Esophagus mucosa (tissue), 1 donor: Measurements from ENCODE around the gene OXER1. TPM values are rescaled to one million over a fixed set of nuclear protein-coding genes. Genes with fewer than 3 reads are reported as not detected.
"Not testable (repeated sequence)": the region's sequence is repeated elsewhere in the genome, so short reads cannot be mapped to it uniquely, and the experiment has no call there.

ENCODE experiments used
- ATAC-seq: fragments of 200-7000 bp; cut with Tn5 transposase; one replicate; pipeline ENCODE4 v1.9.1; 2020
- total RNA-seq: library from RNA; stranded (reverse); gene quantifications from one replicate; pipeline ENCODE4 v1.2.4, GENCODE V29; 2023
- donor health status: DM: yes; HTN: yes; CAD: no.

Gene OXER1
- total RNA-seq, 1 donor from 2014 or later: 0.40 TPM

DNA sequence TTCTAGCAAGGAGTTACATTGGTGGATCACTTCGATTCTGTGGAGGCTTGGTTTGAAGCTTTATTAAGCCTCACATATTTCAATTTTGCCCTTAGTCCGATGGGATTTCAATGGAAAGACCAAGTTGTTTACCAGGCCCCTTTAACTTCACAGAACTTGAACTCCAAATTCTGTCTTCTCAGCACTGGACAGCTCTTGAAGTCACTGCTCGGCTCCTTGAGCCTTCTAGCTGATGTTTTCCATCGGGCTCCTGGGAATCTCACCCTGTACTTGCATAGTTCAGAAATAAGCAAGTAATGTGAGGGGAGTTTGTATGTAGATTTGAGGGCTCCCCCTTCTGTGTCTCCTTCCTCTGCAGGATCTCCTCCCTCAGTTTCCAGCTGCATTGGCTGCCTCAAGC is 15.1 kb downstream of the OXER1 start:
- ATAC-seq: no peak

GRCh38 chr2:42747422-42747821 is 16.5 kb downstream of the OXER1 start:
- no peak for ATAC-seq

- no peak for ATAC-seq
These were observed 19.3 kb downstream of the OXER1 start for GRCh38 chr2:42744545-42745082.

- ATAC-seq: no peak
These were observed 20.3 kb downstream of the OXER1 start for GRCh38 chr2:42743659-42743990.

DNA sequence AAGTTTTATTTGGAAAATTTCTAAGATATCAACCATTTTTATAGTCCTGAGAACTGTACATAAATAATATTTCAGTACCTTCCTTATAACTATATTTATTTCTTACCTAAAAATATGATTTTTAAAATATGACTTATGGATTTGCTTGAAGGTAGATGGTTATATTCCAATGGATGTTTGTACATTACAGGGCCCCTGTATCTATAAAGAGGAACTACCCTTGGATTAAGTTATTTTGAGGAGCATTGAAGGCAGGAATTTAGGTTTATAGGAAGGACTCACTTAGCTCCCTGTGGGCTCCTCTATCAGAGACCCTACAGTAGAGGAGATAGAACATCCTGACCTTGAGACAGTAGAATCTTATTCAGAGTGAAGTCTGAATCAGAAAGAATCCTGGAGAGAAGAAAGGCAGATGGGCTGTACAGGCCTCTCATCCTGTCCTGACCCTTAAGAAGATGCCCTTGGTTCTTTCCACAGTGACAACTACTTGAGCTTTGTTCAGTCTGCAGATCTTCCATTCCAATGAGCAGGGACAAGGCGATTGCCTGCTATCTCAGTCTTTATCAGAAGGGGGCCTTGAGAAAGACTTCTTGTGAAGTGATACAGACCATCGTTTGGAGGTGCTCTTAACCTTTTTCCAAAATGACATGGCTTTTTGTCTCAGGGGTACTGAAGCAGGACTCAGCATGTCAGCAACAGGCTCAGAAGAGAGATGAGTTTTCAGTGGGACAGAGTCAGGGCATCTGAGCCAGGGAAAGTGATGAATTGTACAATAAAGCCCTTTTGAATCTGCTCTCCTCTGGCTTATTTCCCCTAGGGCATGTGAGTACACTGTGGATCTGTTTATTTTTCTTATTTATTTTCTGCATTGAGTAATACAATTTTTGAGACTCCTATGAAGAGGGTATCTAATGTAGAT is 20.9 kb downstream of the OXER1 start:
- no peak for ATAC-seq

- no peak for ATAC-seq
These were observed 22.8 kb downstream of the OXER1 start for GRCh38 chr2:42741140-42741539.

- ATAC-seq: no peak
These were observed 27.2 kb downstream of the OXER1 start for GRCh38 chr2:42736598-42737322.

DNA sequence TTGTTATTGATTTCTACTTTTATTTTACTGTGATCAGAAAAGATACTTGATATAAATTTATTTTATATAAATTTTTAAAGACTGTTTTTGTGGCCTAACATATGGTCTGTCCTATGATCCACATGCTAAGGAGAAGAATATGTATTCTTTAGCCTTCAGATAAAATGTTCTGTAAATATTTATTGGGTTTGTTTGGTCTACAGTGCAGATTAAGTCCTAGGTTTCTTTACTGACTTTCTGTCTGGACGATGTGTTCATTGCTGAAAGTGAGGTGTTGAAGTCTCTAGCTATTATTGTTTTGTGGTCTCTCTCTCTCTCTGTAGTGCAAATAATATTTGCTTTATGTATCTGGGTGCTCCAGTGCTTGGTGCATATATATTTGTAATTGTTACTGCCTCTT is 30.1 kb downstream of the OXER1 start:
- no peak for ATAC-seq

GRCh38 chr2:42731316-42731715 is 32.6 kb downstream of the OXER1 start:
- ATAC-seq: not testable (repeated sequence)

DNA sequence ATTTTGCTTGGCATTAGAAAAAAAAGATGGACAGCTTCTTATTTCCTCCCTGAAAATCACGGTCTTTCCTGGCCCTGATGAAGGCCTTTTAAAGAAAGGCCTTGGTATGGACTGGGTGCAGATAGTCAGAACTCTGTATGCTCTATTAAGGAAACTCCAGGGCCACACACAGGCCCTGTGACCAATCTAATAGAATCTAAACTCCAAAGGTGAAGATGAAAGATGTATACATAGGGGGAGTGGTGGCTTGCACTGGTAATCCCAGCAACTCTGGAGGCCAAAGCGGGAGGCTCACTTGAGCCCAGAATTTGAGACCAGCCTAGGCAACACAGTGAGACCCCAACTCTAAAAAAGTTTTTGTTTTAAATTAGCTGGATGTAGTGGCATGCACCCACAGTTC is 37.3 kb downstream of the OXER1 start:
- ATAC-seq: no peak

DNA sequence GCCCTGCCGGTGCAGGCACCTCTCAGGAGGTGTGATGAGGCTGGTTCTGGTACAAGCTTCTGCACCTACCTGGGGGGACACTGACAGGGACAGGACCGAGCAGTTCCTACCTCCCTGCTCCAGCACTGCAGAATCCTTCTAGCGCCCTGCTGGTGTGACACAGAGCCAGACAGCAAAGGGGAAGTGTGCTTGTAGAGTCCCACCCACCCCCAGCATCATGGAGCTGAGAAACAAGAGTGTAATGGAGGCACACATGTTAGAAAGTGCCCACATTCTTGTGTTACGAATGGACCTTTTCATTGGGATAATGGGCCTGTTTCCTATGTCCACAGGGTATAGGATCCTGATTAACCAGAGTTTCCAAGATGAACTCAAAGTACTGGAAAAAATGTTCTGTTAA is 38.3 kb downstream of the OXER1 start:
- no peak for ATAC-seq

GRCh38 chr2:42724886-42725285 is 39.0 kb downstream of the OXER1 start:
- no peak for ATAC-seq

GRCh38 chr2:42723465-42723864 is 40.5 kb downstream of the OXER1 start:
- ATAC-seq: no peak

GRCh38 chr2:42722320-42723190 is 41.4 kb downstream of the OXER1 start:
- ATAC-seq: peak; percentile 67

DNA sequence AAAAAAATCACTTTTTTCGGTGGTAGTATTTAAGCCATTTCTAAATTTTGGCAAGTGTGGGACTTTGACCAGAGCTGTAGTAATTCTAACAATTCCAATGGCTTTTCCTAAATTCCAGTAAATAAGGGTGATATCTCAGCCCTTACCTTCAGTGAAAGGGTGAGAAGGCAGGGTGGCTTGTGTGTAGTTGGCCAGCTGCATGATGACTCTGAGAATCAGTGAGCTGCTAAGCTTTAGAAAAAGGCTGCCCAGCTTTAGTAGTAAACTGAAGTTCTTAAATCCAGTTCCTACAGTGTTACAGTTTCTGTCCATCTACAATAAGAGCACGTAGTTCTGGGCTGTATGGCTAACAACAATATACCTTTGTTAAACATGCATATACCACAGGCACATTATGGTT is 42.0 kb downstream of the OXER1 start:
- ATAC-seq: no peak

- no peak for ATAC-seq
These were observed 49.2 kb downstream of the OXER1 start for GRCh38 chr2:42714686-42715085.

- no peak for ATAC-seq
These were observed 50.0 kb downstream of the OXER1 start for GRCh38 chr2:42713920-42714319.

DNA sequence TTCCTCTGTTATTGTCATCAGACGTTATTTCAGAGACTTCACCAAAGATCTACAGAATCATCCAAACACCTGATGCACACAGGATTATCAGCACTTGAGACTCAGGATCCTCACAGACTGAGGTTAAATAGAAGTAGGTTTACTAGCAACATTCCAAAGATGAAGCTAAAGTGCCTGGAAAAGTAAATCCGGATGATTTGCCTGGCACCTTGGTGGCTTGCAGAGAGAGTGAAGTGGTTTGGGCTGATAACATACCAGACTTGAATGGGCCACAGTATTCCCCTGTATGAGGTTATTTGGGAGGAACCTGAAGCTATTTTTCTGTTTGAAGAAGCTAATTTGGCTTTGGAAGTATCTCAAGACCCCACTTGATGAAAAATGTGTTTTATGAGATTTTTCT is 51.0 kb downstream of the OXER1 start:
- no peak for ATAC-seq
